ENCODE data around the gene FBRSL1.

- TF ChIP-seq POLR2A (IDR thresholded peaks at IDR 0.05; ENCODE audit: low read length) (no peak), GATA1 (IDR thresholded peaks at IDR 0.05; ENCODE audit: low read depth, low read length) (no peak)
Measured at GRCh38 chr12:132554845-132555630, 65.1 kb downstream of the FBRSL1 start.

Data from erythroblast (primary cell).